H1 (cell line): ENCODE measurements around the gene RAB5B. TPM values are rescaled to one million over a fixed set of nuclear protein-coding genes. Genes with fewer than 3 reads are reported as not detected.

Experiments
- CTCF ChIA-PET: fragments of 300-600 bp; sonication (Branson Sonifier 250); formaldehyde crosslinking; loops from one replicate; lab custom pipeline; 2021; ENCODE audit not compliant: partially characterized antibody; lab: Charles Lee
- POLR2A ChIA-PET: fragments of 300-600 bp; sonication (Branson Sonifier 250); formaldehyde crosslinking; loops from one replicate; lab custom pipeline; 2021; ENCODE audit warnings: inconsistent platforms; ENCODE audit not compliant: partially characterized antibody; lab: Charles Lee
- DNase-seq, 2 experiments: peaks; one replicate each; pipeline versions ENCODE4 v3.0.0 to v3.0.0-alpha.2; 2010 to 2022; ENCODE audit warnings: low spot score in 2 of 2, low read depth in 1 of 2, mixed read lengths in 1 of 2
- FAIRE-seq: peaks from 2 replicates; lab custom pipeline; 2011; peaks lifted over from hg19 to GRCh38; lab: Jason Lieb, UNC
- H2AFZ ChIP-seq: 2 replicates; pipeline ENCODE4 v1.8.1; 2012; ENCODE audit warnings: low read length, inconsistent platforms
- H2AK5ac ChIP-seq: 2 replicates; pipeline ENCODE4 v1.6.1; 2013; ENCODE audit warnings: low read depth, low read length
- H2BK120ac ChIP-seq: replicated peaks from 2 replicates; pipeline ENCODE3; 2013; ENCODE audit warnings: low read depth, low read length, inconsistent platforms
- H2BK12ac ChIP-seq: 2 replicates; pipeline ENCODE4 v1.6.1; 2013; ENCODE audit warnings: low read depth, low read length
- H2BK15ac ChIP-seq: 2 replicates; pipeline ENCODE4 v1.6.1; 2013; ENCODE audit warnings: low read length
- H2BK20ac ChIP-seq: 2 replicates; pipeline ENCODE4 v1.6.1; 2013; ENCODE audit warnings: low read length
- H2BK5ac ChIP-seq: 2 replicates; pipeline ENCODE4 v1.6.1; 2013; ENCODE audit warnings: low read depth, low read length
- H3K14ac ChIP-seq: 2 replicates; pipeline ENCODE4 v1.6.1; 2013; ENCODE audit warnings: inconsistent platforms; ENCODE audit not compliant: insufficient read length
- H3K18ac ChIP-seq: 2 replicates; pipeline ENCODE4 v1.6.1; 2013; ENCODE audit warnings: low read length; ENCODE audit errors: extremely low read depth
- H3K23ac ChIP-seq: 2 replicates; pipeline ENCODE4 v1.6.1; 2013; ENCODE audit warnings: inconsistent platforms; ENCODE audit not compliant: insufficient read length
- H3K23me2 ChIP-seq: 2 replicates; pipeline ENCODE4 v1.6.1; 2013; ENCODE audit warnings: low read depth, low read length
- H3K27ac ChIP-seq: 2 replicates; pipeline ENCODE4 v1.6.1; 2011; ENCODE audit warnings: low read depth, low read length, inconsistent platforms
- H3K27me3 ChIP-seq, 4 experiments: replicated peaks in 1 of 4; 1 replicate in 1 of 4; 2 replicates in 3 of 4; pipeline versions ENCODE4 v1.6.1 to v1.8.1; 2011 to 2013; ENCODE audit warnings: low read length in 3 of 4, mild to moderate bottlenecking in 3 of 4, inconsistent platforms in 2 of 4, mixed read lengths in 2 of 4, moderate library complexity in 1 of 4; ENCODE audit not compliant: control insufficient read depth in 3 of 4, insufficient read depth in 3 of 4; ENCODE audit errors: extremely low read depth in 1 of 4
- H3K36me3 ChIP-seq, 4 experiments: 2 replicates each; pipeline versions ENCODE4 v1.6.1 to v1.8.1; 2011 to 2013; ENCODE audit warnings: mild to moderate bottlenecking in 4 of 4, low read length in 3 of 4, moderate library complexity in 2 of 4, control low read depth in 1 of 4, inconsistent platforms in 1 of 4; ENCODE audit not compliant: insufficient read depth in 4 of 4, control insufficient read depth in 2 of 4
- H3K4ac ChIP-seq: replicated peaks from 2 replicates; pipeline ENCODE3; 2013; ENCODE audit warnings: low read length, low read depth, mixed read lengths, inconsistent platforms; ENCODE audit not compliant: insufficient read length
- H3K4me1 ChIP-seq, 4 experiments: replicated peaks in 1 of 4; 1 replicate in 1 of 4; 2 replicates in 3 of 4; pipeline versions ENCODE4 v1.6.1 to v1.8.1; 2011 to 2013; ENCODE audit warnings: low read length in 3 of 4, inconsistent platforms in 2 of 4, mixed read lengths in 1 of 4; ENCODE audit not compliant: insufficient read depth in 4 of 4, control insufficient read depth in 3 of 4
- H3K4me2 ChIP-seq, 2 experiments: 2 replicates each; pipeline versions ENCODE4 v1.6.1 to v1.8.1; 2011 to 2013; ENCODE audit warnings: low read depth in 2 of 2, low read length in 2 of 2, control low read depth in 1 of 2, inconsistent platforms in 1 of 2, mild to moderate bottlenecking in 1 of 2; ENCODE audit not compliant: insufficient read depth in 1 of 2
- H3K4me3 ChIP-seq, 4 experiments: fragments of 200-600, 300-600 bp in 1 of 4; sonication (generic), shearing (Covaris generic), sonication (Bioruptor Twin) in 1 of 4; 2 replicates each; pipeline versions ENCODE4 v1.5.1 to v1.8.1; 2011 to 2016; ENCODE audit warnings: low read length in 4 of 4, low read depth in 3 of 4, control low read depth in 2 of 4, inconsistent platforms in 2 of 4, mild to moderate bottlenecking in 2 of 4, mixed read lengths in 1 of 4, moderate library complexity in 1 of 4; ENCODE audit not compliant: insufficient read depth in 2 of 4; ENCODE audit errors: extremely low read depth in 1 of 4
- H3K56ac ChIP-seq: replicated peaks from 2 replicates; pipeline ENCODE3; 2013; ENCODE audit warnings: low read depth, mild to moderate bottlenecking, mixed read lengths, low read length, inconsistent platforms; ENCODE audit not compliant: insufficient read length
- H3K79me1 ChIP-seq: 2 replicates; pipeline ENCODE4 v1.6.1; 2013; ENCODE audit warnings: low read depth, low read length, control low read depth
- H3K79me2 ChIP-seq, 2 experiments: 2 replicates each; pipeline versions ENCODE4 v1.6.1 to v1.8.1; 2012 to 2013; ENCODE audit warnings: low read length in 2 of 2, mild to moderate bottlenecking in 2 of 2, inconsistent platforms in 1 of 2; ENCODE audit not compliant: insufficient read depth in 2 of 2, control insufficient read depth in 1 of 2
- H3K9ac ChIP-seq, 4 experiments: replicated peaks in 1 of 4; 1 replicate in 1 of 4; 2 replicates in 3 of 4; pipeline versions ENCODE4 v1.6.1 to v1.8.1; 2011 to 2013; ENCODE audit warnings: low read depth in 3 of 4, low read length in 3 of 4, control low read depth in 2 of 4, mild to moderate bottlenecking in 2 of 4, moderate library complexity in 2 of 4, inconsistent platforms in 1 of 4; ENCODE audit errors: extremely low read depth in 1 of 4
- H3K9me3 ChIP-seq, 2 experiments: 2 replicates each; pipeline versions ENCODE4 v1.6.1 to v1.8.1; 2012 to 2013; ENCODE audit warnings: mild to moderate bottlenecking in 2 of 2, moderate library complexity in 2 of 2, control low read depth in 1 of 2, inconsistent platforms in 1 of 2, low read depth in 1 of 2, low read length in 1 of 2, mixed read lengths in 1 of 2; ENCODE audit not compliant: insufficient read depth in 2 of 2
- H4K20me1 ChIP-seq, 2 experiments: replicated peaks in 1 of 2; 2 replicates each; pipeline versions ENCODE3 to v1.8.1; 2011 to 2013; ENCODE audit warnings: inconsistent platforms in 2 of 2, low read length in 2 of 2, mild to moderate bottlenecking in 1 of 2; ENCODE audit not compliant: insufficient read depth in 2 of 2, control insufficient read depth in 1 of 2
- H4K5ac ChIP-seq: 2 replicates; pipeline ENCODE4 v1.6.1; 2013; ENCODE audit warnings: low read length, low read depth, mixed read lengths, inconsistent platforms; ENCODE audit not compliant: insufficient read length
- H4K8ac ChIP-seq: 2 replicates; pipeline ENCODE4 v1.8.0; 2013; ENCODE audit warnings: mild to moderate bottlenecking, moderate library complexity, low read length, inconsistent platforms; ENCODE audit not compliant: insufficient read depth; ENCODE audit errors: extremely low read depth
- H4K91ac ChIP-seq: replicated peaks from 2 replicates; pipeline ENCODE3; 2013; ENCODE audit warnings: low read length, mixed read lengths, inconsistent platforms; ENCODE audit not compliant: insufficient read length
- CTCF ChIP-seq, 3 experiments: IDR thresholded peaks; 1 replicate in 2 of 3; 2 replicates in 1 of 3; pipeline versions ENCODE4 v1.5.1 to v1.6.1; 2011; ENCODE audit warnings: low read length in 3 of 3, mild to moderate bottlenecking in 3 of 3, inconsistent platforms in 2 of 3, low read depth in 1 of 3, moderate library complexity in 1 of 3; ENCODE audit not compliant: insufficient read depth in 1 of 3; ENCODE audit errors: control extremely low read depth in 1 of 3
- GABPA ChIP-seq: IDR thresholded peaks from 2 replicates; pipeline ENCODE4 v1.6.1; 2011; ENCODE audit warnings: mild to moderate bottlenecking, low read length, moderate library complexity, borderline replicate concordance; ENCODE audit not compliant: insufficient read depth
- HDAC2 ChIP-seq, 2 experiments: fragments of 300-600 bp in 1 of 2; sonication (generic) in 1 of 2; IDR thresholded peaks; 2 replicates each; pipeline ENCODE4 v1.6.1; 2011 to 2012; ENCODE audit warnings: low read depth in 2 of 2, low read length in 2 of 2, mild to moderate bottlenecking in 2 of 2, moderate library complexity in 2 of 2, borderline replicate concordance in 1 of 2, inconsistent platforms in 1 of 2
- HDAC6 ChIP-seq: IDR thresholded peaks from one replicate; pipeline ENCODE4 v1.7.1; 2012; ENCODE audit warnings: low read depth, mild to moderate bottlenecking, inconsistent platforms, low read length, moderate library complexity
- KDM1A ChIP-seq: fragments of 200-600, 300-600 bp; sonication (generic); IDR thresholded peaks from 2 replicates; pipeline ENCODE4 v1.7.1; 2016; ENCODE audit warnings: mild to moderate bottlenecking, low read length, borderline replicate concordance
- PHF8 ChIP-seq: fragments of 200-600 bp; sonication (generic); conservative IDR thresholded peaks from 2 replicates; pipeline ENCODE4 v1.7.1; 2012; ENCODE audit warnings: low read depth, mild to moderate bottlenecking, inconsistent platforms, low read length, moderate library complexity
- SRF ChIP-seq: IDR thresholded peaks from 2 replicates; pipeline ENCODE4 v1.6.1; 2011; ENCODE audit warnings: mild to moderate bottlenecking, low read depth, low read length, moderate library complexity
- TAF1 ChIP-seq: IDR thresholded peaks from 2 replicates; pipeline ENCODE4 v1.6.1; 2011; ENCODE audit warnings: mild to moderate bottlenecking, low read depth, low read length
- WGBS, 2 experiments: shearing (Covaris generic) in 1 of 2; methylation state at CpG; one replicate each; pipeline versions ENCODE4 v1.1.6 to v1.1.7; 2013 to 2015; ENCODE audit warnings: low lambda C conversion rate in 2 of 2, mixed read lengths in 2 of 2, inconsistent platforms in 1 of 2, low coverage in 1 of 2, missing lambda C conversion rate in 1 of 2; ENCODE audit not compliant: insufficient replicate concordance in 2 of 2, insufficient coverage in 1 of 2, insufficient read length in 1 of 2; ENCODE audit errors: extremely low coverage in 1 of 2, missing lambda C conversion rate in 1 of 2; 5-methylcytosine and 5-hydroxymethylcytosine counted together
- polyA plus RNA-seq, 7 experiments: library from polyadenylated mRNA; depleted of rRNA in 3 of 7; stranded (reverse) in 5 of 7; unstranded in 2 of 7; fragments of >200 nt in 5 of 7; fragments of 200-250 nt in 2 of 7; gene quantifications; 1 replicate in 5 of 7; 2 replicates in 1 of 7; 4 replicates in 1 of 7; pipeline versions ENCODE4 v1.2.1 to v1.2.3, GENCODE V29; 2011 to 2013; ENCODE audit warnings: missing spikeins in 2 of 7, mixed read lengths in 2 of 7
- total RNA-seq: library from RNA; stranded (reverse); fragmentation: NEBNext Ultra II Directional; extraction: Animal tissue kit (Norgen Biotek cat#: 25700); gene quantifications from 2 replicates; pipeline ENCODE4 v1.2.1, GENCODE V29; 2021

Gene RAB5B
- total and polyA plus RNA-seq, 2 of the 8 experiments (the other 6 are each of a cell fraction or from before 2014, with no cell fraction given): 56.7 to 62.4 TPM

- Histone ChIP-seq H3K23ac (no peak within 1 kb of the TSS), H3K27ac (no peak within 1 kb of the TSS), H2AK5ac (no peak within 1 kb of the TSS; the same call in 1 of the 2 replicates), H3K36me3 (no peaks in the 10 kb centered on the region), H3K14ac (no peak within 1 kb of the TSS), H3K23me2 (peaks cover 18% of the 10 kb centered on the region), H4K5ac (no peak within 1 kb of the TSS), H2BK120ac (no peak within 1 kb of the TSS), H2BK20ac (0 out of 2 replicates have a peak within 1 kb of the TSS, but pooled peaks have one; percentile 15), H3K4me1 (peaks cover 6 to 24% (median 13%) of the 10 kb centered on the region in 4 experiments; a peak in 6 of 7 replicates), H4K8ac (no peak within 1 kb of the TSS), H3K18ac (peak within 1 kb of the TSS; percentile 62; the same call in 1 of the 2 replicates), H2BK5ac (peak within 1 kb of the TSS; percentile 69; the same call in 1 of the 2 replicates), H3K79me2 (peaks cover 6 to 8% of the 10 kb centered on the region in 2 experiments), H3K4ac (no peak within 1 kb of the TSS), H4K20me1 (no peaks in the 10 kb centered on the region), H2AFZ (peak within 1 kb of the TSS; percentile 81), H2BK12ac (peak within 1 kb of the TSS; percentile 46; the same call in 1 of the 2 replicates), H3K9ac (peak within 1 kb of the TSS in 1 of 4 experiments; percentile 52; a peak in 1 of 7 replicates), H3K4me2 (peak within 1 kb of the TSS; percentile 92 to 93), H3K27me3 (peaks cover 0 to 21% (median 13%) of the 10 kb centered on the region in 4 experiments; a peak in 6 of 7 replicates), H3K9me3 (no peaks in the 10 kb centered on the region), H3K79me1 (peaks cover 3% of the 10 kb centered on the region; the same call in 1 of the 2 replicates), H4K91ac (peak within 1 kb of the TSS; percentile 8), H3K4me3 (peak within 1 kb of the TSS; percentile 47 to 75 (median 66)), H3K56ac (no peak within 1 kb of the TSS), H2BK15ac (peak within 1 kb of the TSS; percentile 99; the same call in 1 of the 2 replicates)
- CTCF ChIA-PET: interaction anchor here (0.5 to 7.8 kb wide), 17 partner anchors 9 to 286 kb away, joined by 3 to 71 read pairs (median 4); partner anchors contain the start of genes ORMDL2 and SARNP
- WGBS, 2 experiments: 24% methylated on average over 3 of the region's 3 CpGs; no CpG with 5 or more reads in 1 of the 2 experiments
- FAIRE-seq (no peak), DNase-seq (peak in 1 of 2 experiments; percentile 78)
- POLR2A ChIA-PET: interaction anchor here (0.6 to 1.9 kb wide), 9 partner anchors 9 to 209 kb away, joined by 3 to 5 read pairs (median 4); partner anchors contain the start of genes DNAJC14 and SARNP
- TF ChIP-seq CTCF (IDR thresholded peaks at IDR 0.05; ENCODE audit: control extremely low read depth in 1 of 3, insufficient read depth in 1 of 3, low read depth in 1 of 3, low read length in 3 of 3): peak in 2 of 3 experiments; percentile 28 to 61; a peak in 2 of 4 replicates
- no peak for TF ChIP-seq TAF1
- TF ChIP-seq KDM1A: no peak
- TF ChIP-seq HDAC6: no peak
- no peak for TF ChIP-seq SRF
- TF ChIP-seq GABPA: no peak
- TF ChIP-seq HDAC2 (IDR thresholded peaks at IDR 0.05; ENCODE audit: borderline replicate concordance in 1 of 2, low read depth in 2 of 2, low read length in 2 of 2): no peak
- TF ChIP-seq PHF8: no peak
Observed at GRCh38 chr12:55930771-55931316, 43.0 kb upstream of the RAB5B start, which contains the start of gene DGKA. Gene DGKA, plus strand, starts transcription at chr12:55931162. Its CDS starts 5,342 bp downstream, at chr12:55936504.
